PC-3 (cell line): ENCODE measurements around the gene NCMAP. TPM values are rescaled to one million over a fixed set of nuclear protein-coding genes. Genes with fewer than 3 reads are reported as not detected.

Experiments used
- ATAC-seq: fragments of 200-7000 bp; cut with Tn5 transposase; 2 replicates; pipeline ENCODE4 v1.9.1; 2020; ENCODE audit warnings: mild to moderate bottlenecking, moderate library complexity
- BruUV-seq: library from RNA; stranded (reverse); fragments of 400-500 nt; replicated peaks from 2 replicates; lab custom pipeline; 2021; lab: Mats Ljungman, UMichigan
- CTCF ChIA-PET: fragments of 300-600 bp; sonication (Branson Sonifier 250); formaldehyde crosslinking; loops from one replicate; lab custom pipeline; 2022; ENCODE audit warnings: antibody characterized with exemption; lab: Charles Lee
- POLR2A ChIA-PET: fragments of 300-600 bp; sonication (Branson Sonifier 250); formaldehyde crosslinking; loops from one replicate; lab custom pipeline; 2022; ENCODE audit warnings: antibody characterized with exemption; ENCODE audit not compliant: unreplicated experiment; lab: Charles Lee
- DNase-seq: peaks from one replicate; pipeline ENCODE4 v3.0.0-alpha.2; 2015
- H2AFZ ChIP-seq: fragments of 300-600 bp; sonication (generic); 2 replicates; pipeline ENCODE4 v1.6.0; 2016; ENCODE audit warnings: antibody characterized with exemption, low read length
- H3F3A ChIP-seq: fragments of 300-600 bp; sonication (generic); one replicate; pipeline ENCODE4 v1.6.0; 2017; ENCODE audit warnings: antibody characterized with exemption, low read length, control low read depth, mild to moderate bottlenecking; ENCODE audit not compliant: unreplicated experiment
- H3K27ac ChIP-seq: fragments of 300-600 bp; sonication (generic); 2 replicates; pipeline ENCODE4 v1.5.1; 2016; ENCODE audit warnings: mild to moderate bottlenecking, low read length
- H3K27me3 ChIP-seq: fragments of 300-600 bp; sonication (generic); 2 replicates; pipeline ENCODE4 v1.6.1; 2016; ENCODE audit warnings: low read length, mixed read lengths
- H3K36me3 ChIP-seq: fragments of 300-600 bp; sonication (generic); 2 replicates; pipeline ENCODE4 v1.6.1; 2016; ENCODE audit warnings: low read depth, mixed run types, low read length, mixed read lengths
- H3K4me1 ChIP-seq: fragments of 300-600 bp; sonication (generic); 2 replicates; pipeline ENCODE4 v1.5.1; 2016; ENCODE audit warnings: low read length; ENCODE audit not compliant: insufficient read depth
- H3K4me2 ChIP-seq: fragments of 300-600 bp; sonication (generic); 2 replicates; pipeline ENCODE4 v1.6.0; 2016; ENCODE audit warnings: low read length
- H3K4me3 ChIP-seq: fragments of 300-600 bp; sonication (generic); 2 replicates; pipeline ENCODE4 v1.5.1; 2016; ENCODE audit warnings: mild to moderate bottlenecking, low read length, mixed read lengths
- H3K79me2 ChIP-seq: fragments of 300-600 bp; sonication (generic); 2 replicates; pipeline ENCODE4 v1.6.1; 2017; ENCODE audit warnings: low read length, mixed read lengths
- H3K9ac ChIP-seq: fragments of 300-600 bp; sonication (generic); 2 replicates; pipeline ENCODE4 v1.6.0; 2016; ENCODE audit warnings: mild to moderate bottlenecking, low read length
- H3K9me2 ChIP-seq: fragments of 300-600 bp; sonication (generic); replicated peaks from 2 replicates; pipeline ENCODE4 v1.6.1; 2016; ENCODE audit warnings: mixed run types, low read length, mixed read lengths
- H3K9me3 ChIP-seq: fragments of 300-600 bp; sonication (generic); 2 replicates; pipeline ENCODE4 v1.6.1; 2016; ENCODE audit warnings: low read length, mixed read lengths
- H4K20me1 ChIP-seq: fragments of 300-600 bp; sonication (generic); 2 replicates; pipeline ENCODE4 v1.6.1; 2016; ENCODE audit warnings: low read length, mixed read lengths
- EZH2 ChIP-seq: fragments of 300-600 bp; sonication (generic); IDR thresholded peaks from one replicate; pipeline ENCODE4 v1.6.1; 2017; ENCODE audit warnings: antibody characterized with exemption, mild to moderate bottlenecking, low read length; ENCODE audit not compliant: unreplicated experiment
- EZH2phosphoT487 ChIP-seq: fragments of 300-600 bp; sonication (generic); IDR thresholded peaks from 2 replicates; pipeline ENCODE4 v1.6.1; 2018; ENCODE audit warnings: mild to moderate bottlenecking, antibody characterized with exemption, low read length, borderline replicate concordance
- intact Hi-C: fragments of 100-400 bp; cut with micrococcal nuclease; formaldehyde crosslinking; loops from 2 replicates; pipeline ENCODE4 v1.9.0; 2023
- total RNA-seq: library from RNA; depleted of rRNA; stranded (reverse); fragments of >200 nt; gene quantifications from 2 replicates; pipeline ENCODE4 v1.2.3, GENCODE V29; 2014
- TF ChIP-seq, protein P1 (sequence below): fragments of 300-600 bp; sonication (generic); conservative IDR thresholded peaks from 2 replicates; pipeline ENCODE4 v1.5.1; 2017; ENCODE audit warnings: antibody characterized with exemption, low read depth, mild to moderate bottlenecking, low read length

NCMAP gene
- total RNA-seq, 1 experiment from 2014 or later, result 1.8 TPM

- peaks cover 28% of the 10 kb centered on the region for H3K4me1 ChIP-seq
- no peaks in the 10 kb centered on the region for H3K9me3 ChIP-seq
- ATAC-seq, result peak; percentile 17
- peak overlapping the region; percentile 98 for H3K9ac ChIP-seq
- H3K9me2 ChIP-seq, result no peaks in the 10 kb centered on the region
- H4K20me1 ChIP-seq, result peaks cover 37% of the 10 kb centered on the region
- TF ChIP-seq, protein P1, sequence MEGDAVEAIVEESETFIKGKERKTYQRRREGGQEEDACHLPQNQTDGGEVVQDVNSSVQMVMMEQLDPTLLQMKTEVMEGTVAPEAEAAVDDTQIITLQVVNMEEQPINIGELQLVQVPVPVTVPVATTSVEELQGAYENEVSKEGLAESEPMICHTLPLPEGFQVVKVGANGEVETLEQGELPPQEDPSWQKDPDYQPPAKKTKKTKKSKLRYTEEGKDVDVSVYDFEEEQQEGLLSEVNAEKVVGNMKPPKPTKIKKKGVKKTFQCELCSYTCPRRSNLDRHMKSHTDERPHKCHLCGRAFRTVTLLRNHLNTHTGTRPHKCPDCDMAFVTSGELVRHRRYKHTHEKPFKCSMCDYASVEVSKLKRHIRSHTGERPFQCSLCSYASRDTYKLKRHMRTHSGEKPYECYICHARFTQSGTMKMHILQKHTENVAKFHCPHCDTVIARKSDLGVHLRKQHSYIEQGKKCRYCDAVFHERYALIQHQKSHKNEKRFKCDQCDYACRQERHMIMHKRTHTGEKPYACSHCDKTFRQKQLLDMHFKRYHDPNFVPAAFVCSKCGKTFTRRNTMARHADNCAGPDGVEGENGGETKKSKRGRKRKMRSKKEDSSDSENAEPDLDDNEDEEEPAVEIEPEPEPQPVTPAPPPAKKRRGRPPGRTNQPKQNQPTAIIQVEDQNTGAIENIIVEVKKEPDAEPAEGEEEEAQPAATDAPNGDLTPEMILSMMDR, result no peak
- TF ChIP-seq EZH2phosphoT487 (no peak), EZH2 (no peak)
- TSS peak; percentile 32 for BruUV-seq
- peak overlapping the region; percentile 98 for H3K4me3 ChIP-seq
- POLR2A ChIA-PET, result no interaction called here
- H3K27ac ChIP-seq, result peak overlapping the region; percentile 53
- H2AFZ ChIP-seq, result peak overlapping the region; percentile 56
- H3K79me2 ChIP-seq, result peaks cover 67% of the 10 kb centered on the region
- H3K36me3 ChIP-seq, result peaks cover 33% of the 10 kb centered on the region
- no peaks in the 10 kb centered on the region for H3K27me3 ChIP-seq
- CTCF ChIA-PET, result no interaction called here
- intact Hi-C loops, result no loop called here
- peak overlapping the region; percentile 82 for H3K4me2 ChIP-seq
- DNase-seq, result no peak
- peaks cover 3% of the 10 kb centered on the region for H3F3A ChIP-seq
These were observed 87.6 kb downstream of the NCMAP start for GRCh38 chr1:24643363-24644099.

- POLR2A ChIA-PET, result no interaction called here
- peaks cover 71% of the 10 kb centered on the region for H3K79me2 ChIP-seq
These were observed 88.2 kb downstream of the NCMAP start for GRCh38 chr1:24644100-24644384.

DNA sequence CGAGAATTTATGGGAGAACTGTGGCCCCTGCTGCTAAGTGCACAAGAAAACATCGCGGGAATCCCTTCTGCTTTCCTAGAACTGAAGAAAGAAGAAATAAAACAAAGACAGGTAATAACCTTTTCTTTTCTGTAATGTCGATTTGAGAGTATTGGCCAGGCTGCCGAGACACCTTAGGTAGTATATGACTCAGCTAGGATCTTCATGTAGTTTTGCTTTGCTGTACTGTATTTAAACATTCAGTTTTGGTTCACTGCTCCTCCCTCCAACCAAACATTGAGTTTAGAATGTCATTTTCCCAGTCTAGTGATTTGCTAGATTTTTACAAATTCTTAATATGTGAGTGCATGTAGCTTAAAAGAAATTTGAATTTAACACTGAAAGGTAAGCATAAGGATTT lies 93.0 kb downstream of the NCMAP start:
- Histone ChIP-seq H3F3A (peaks cover 7% of the 10 kb centered on the region), H4K20me1 (peaks cover 35% of the 10 kb centered on the region), H3K9me2 (no peaks in the 10 kb centered on the region), H3K9ac (no peak overlapping the region), H3K27ac (no peak overlapping the region), H3K4me3 (no peak overlapping the region), H3K79me2 (peaks cover 73% of the 10 kb centered on the region), H3K4me1 (peaks cover 14% of the 10 kb centered on the region), H3K27me3 (no peaks in the 10 kb centered on the region), H2AFZ (no peak overlapping the region), H3K4me2 (no peak overlapping the region), H3K9me3 (no peaks in the 10 kb centered on the region), H3K36me3 (peaks cover 78% of the 10 kb centered on the region)
- DNase-seq, result no peak
- no TSS peak for BruUV-seq
- CTCF ChIA-PET, result no interaction called here
- POLR2A ChIA-PET, result no interaction called here
- ATAC-seq, result no peak
- TF ChIP-seq EZH2phosphoT487 (no peak), EZH2 (no peak)
- TF ChIP-seq, protein P1, result no peak
- intact Hi-C loops, result no loop called here

More at GRCh38 chr1:24644100-24644384, 88.2 kb downstream of the NCMAP start:
- Histone ChIP-seq H3F3A (peaks cover 3% of the 10 kb centered on the region), H3K4me3 (peak overlapping the region; percentile 98), H3K27ac (peak overlapping the region; percentile 53; the same call in 1 of the 2 replicates), H3K4me2 (peak overlapping the region; percentile 82), H3K27me3 (no peaks in the 10 kb centered on the region), H3K9me3 (no peaks in the 10 kb centered on the region), H3K9ac (peak overlapping the region; percentile 98), H3K9me2 (no peaks in the 10 kb centered on the region), H4K20me1 (peaks cover 37% of the 10 kb centered on the region), H3K36me3 (peaks cover 38% of the 10 kb centered on the region), H3K4me1 (peaks cover 28% of the 10 kb centered on the region), H2AFZ (no peak overlapping the region)
- intact Hi-C loops, result no loop called here
- CTCF ChIA-PET, result no interaction called here
- BruUV-seq, result no TSS peak
- DNase-seq (peak; percentile 5), ATAC-seq (no peak)
- TF ChIP-seq EZH2phosphoT487 (no peak), EZH2 (no peak)
- TF ChIP-seq, protein P1, result no peak
